ENCODE measurements around the gene PPP1R3G.

Gene PPP1R3G

GRCh38 chr6:5067305-5067704 is 17.8 kb upstream of the PPP1R3G start:
- CTCF ChIA-PET, result interaction anchor here (1.0 kb wide), 1 partner anchor 10 kb away, joined by 3 read pairs; no protein-coding TSS in a partner anchor
- DNase-seq (ENCODE audit: extremely low spot score), result no peak
- POLR2A ChIA-PET, result no interaction called here
- TF ChIP-seq CTCF (IDR thresholded peaks at IDR 0.05; ENCODE audit: control extremely low read depth, extremely low read depth, low read depth, missing control alignments), result no peak

GRCh38 chr6:5068153-5068751 is 16.9 kb upstream of the PPP1R3G start:
- no peak for TF ChIP-seq CTCF (IDR thresholded peaks at IDR 0.05; ENCODE audit: control extremely low read depth, extremely low read depth, low read depth, missing control alignments)
- POLR2A ChIA-PET, result no interaction called here
- DNase-seq (ENCODE audit: extremely low spot score), result no peak
- CTCF ChIA-PET, result no interaction called here

GRCh38 chr6:5071216-5071615 is 13.9 kb upstream of the PPP1R3G start:
- CTCF ChIA-PET, result interaction anchor here (1.5 kb wide), 1 partner anchor 10 kb away, joined by 4 read pairs; no protein-coding TSS in a partner anchor
- POLR2A ChIA-PET, result no interaction called here
- no peak for DNase-seq (ENCODE audit: extremely low spot score)

GRCh38 chr6:5072440-5072839 is 12.7 kb upstream of the PPP1R3G start:
- TF ChIP-seq CTCF (IDR thresholded peaks at IDR 0.05; ENCODE audit: control extremely low read depth, extremely low read depth, low read depth, missing control alignments), result no peak
- CTCF ChIA-PET, result interaction anchor here (1.6 kb wide), 1 partner anchor 10 kb away, joined by 4 read pairs; no protein-coding TSS in a partner anchor
- no peak for DNase-seq (ENCODE audit: extremely low spot score)
- POLR2A ChIA-PET, result no interaction called here

More at GRCh38 chr6:5071216-5071615, 13.9 kb upstream of the PPP1R3G start:
- TF ChIP-seq CTCF (IDR thresholded peaks at IDR 0.05; ENCODE audit: control extremely low read depth, extremely low read depth, low read depth, missing control alignments), result no peak

GRCh38 chr6:5073992-5074391 is 11.1 kb upstream of the PPP1R3G start:
- ChIA-PET POLR2A (no interaction called here), CTCF (interaction anchor here (1.6 kb wide), 1 partner anchor 8 kb away, joined by 4 read pairs; no protein-coding TSS in a partner anchor)
- no peak for DNase-seq (ENCODE audit: extremely low spot score)
- no peak for TF ChIP-seq CTCF (IDR thresholded peaks at IDR 0.05; ENCODE audit: control extremely low read depth, extremely low read depth, low read depth, missing control alignments)

GRCh38 chr6:5076931-5077330 is 8.2 kb upstream of the PPP1R3G start:
- DNase-seq (ENCODE audit: extremely low spot score), result no peak
- ChIA-PET CTCF (no interaction called here), POLR2A (no interaction called here)
- TF ChIP-seq CTCF (IDR thresholded peaks at IDR 0.05; ENCODE audit: control extremely low read depth, extremely low read depth, low read depth, missing control alignments), result no peak
